Psoas muscle (tissue), 8 donors: ENCODE data around the gene MCTP2. TPM values are rescaled to one million over a fixed set of nuclear protein-coding genes. Genes with fewer than 3 reads are reported as not detected.

Source experiments
- ATAC-seq, 4 donors: fragments of 200-7000 bp; cut with Tn5 transposase; one replicate each; pipeline ENCODE4 v1.9.1; 2020; ENCODE audit warnings: moderate library complexity in 3 of 4, mild to moderate bottlenecking in 2 of 4
- DNase-seq, 2 donors: peaks; one replicate each; pipeline ENCODE4 v3.0.0-alpha.2; 2020
- H3K27ac ChIP-seq: fragments of 200-600 bp; one replicate; pipeline ENCODE4 v1.8.0; 2022
- H3K27me3 ChIP-seq, 3 donors: fragments of 200-600 bp in 1 of 3; one replicate each; pipeline versions ENCODE4 v1.6.1 to v1.8.0; 2013 to 2022; ENCODE audit warnings: low read length in 2 of 3, mild to moderate bottlenecking in 2 of 3, moderate library complexity in 1 of 3; ENCODE audit not compliant: insufficient read depth in 3 of 3
- H3K36me3 ChIP-seq, 2 donors: fragments of 200-600 bp in 1 of 2; one replicate each; pipeline versions ENCODE4 v1.6.1 to v1.8.0; 2013 to 2022; ENCODE audit warnings: low read depth in 1 of 2, mild to moderate bottlenecking in 1 of 2, moderate library complexity in 1 of 2; ENCODE audit not compliant: insufficient read depth in 1 of 2
- H3K4me1 ChIP-seq: fragments of 200-600 bp; one replicate; pipeline ENCODE4 v1.8.0; 2022
- H3K4me3 ChIP-seq: fragments of 200-600 bp; one replicate; pipeline ENCODE4 v1.8.0; 2022; ENCODE audit warnings: mild to moderate bottlenecking
- H3K9me3 ChIP-seq: fragments of 200-600 bp; one replicate; pipeline ENCODE4 v1.8.0; 2022
- CTCF ChIP-seq: fragments of 200-600 bp; IDR thresholded peaks from one replicate; pipeline ENCODE4 v1.8.0; 2022; ENCODE audit warnings: antibody characterized with exemption
- WGBS, 3 donors: extraction: QIAGEN DNeasy Blood & Tissue Kit; methylation state at CpG; one replicate each; pipeline versions ENCODE4 v1.1.6 to v1.1.7; 2013; 5-methylcytosine and 5-hydroxymethylcytosine counted together
- intact Hi-C, 2 donors: fragments of 100-400 bp; cut with DNase I; formaldehyde crosslinking; loops; one replicate each; pipeline versions ENCODE4 v1.11.0 to v1.14.2; 2022
- polyA plus RNA-seq, 3 donors: library from polyadenylated mRNA; stranded (reverse); fragments of 200-250 nt; gene quantifications; one replicate each; pipeline ENCODE4 v1.2.3, GENCODE V29; 2013
- total RNA-seq, 4 donors: library from RNA; stranded (reverse); fragmentation: NEBNext Ultra II Directional in 2 of 4; extraction: Animal tissue kit (Norgen Biotek cat#: 25700) in 2 of 4; gene quantifications; one replicate each; pipeline versions ENCODE4 v1.2.1 to v1.2.4, GENCODE V29; 2021 to 2023
- donor health status: healthy with polysubstance abuse.
- donor health status: DM: no; HTN: no; CAD: no; lungs with moderate emphysema.
- donor health status: Bipolar disorder and iron deficiency.
- donor health status: healthy.
- donor health status: DM: yes; HTN: yes; CAD: no.
- donor health status: DM: no; HTN: no; CAD: no.
- donor health status: DM: no; HTN: no; CAD: no.
- donor health status: DM: yes; HTN: yes; CAD: no.

Gene MCTP2
- total and polyA plus RNA-seq, 7 donors = 0.01 to 1.1 (median 0.33) TPM; not detected in 1

GRCh38 chr15:94258246-94258645, 26.9 kb downstream of the MCTP2 start:
- intact Hi-C loops = no loop called here
- no peak overlapping the region for H3K4me3 ChIP-seq
- H3K4me1 ChIP-seq = no peaks in the 10 kb centered on the region
- WGBS, 3 donors = 94 to 100% (median 96%) methylated on average over 2 of the region's 2 CpGs
- peaks cover 0 to 2% (median 0%) of the 10 kb centered on the region in 3 donors for H3K27me3 ChIP-seq
- no peak overlapping the region for H3K27ac ChIP-seq
- DNase-seq (no peak), ATAC-seq (no peak)
- H3K36me3 ChIP-seq = no peaks in the 10 kb centered on the region
- TF ChIP-seq CTCF = no peak
- no peaks in the 10 kb centered on the region for H3K9me3 ChIP-seq

GRCh38 chr15:94259121-94259751, 27.9 kb downstream of the MCTP2 start:
- intact Hi-C loops = no loop called here
- no peak for TF ChIP-seq CTCF
- no peak overlapping the region for H3K4me3 ChIP-seq
- H3K27me3 ChIP-seq = no peaks in the 10 kb centered on the region
- DNase-seq (no peak), ATAC-seq (no peak)
- no peaks in the 10 kb centered on the region for H3K9me3 ChIP-seq
- no peaks in the 10 kb centered on the region for H3K36me3 ChIP-seq
- no peaks in the 10 kb centered on the region for H3K4me1 ChIP-seq
- WGBS, 3 donors = 73 to 88% (median 76%) methylated on average over 1 of the region's 1 CpG
- no peak overlapping the region for H3K27ac ChIP-seq

GRCh38 chr15:94259863-94260262, 28.5 kb downstream of the MCTP2 start:
- TF ChIP-seq CTCF = no peak
- Histone ChIP-seq H3K9me3 (no peaks in the 10 kb centered on the region), H3K4me3 (no peak overlapping the region), H3K36me3 (no peaks in the 10 kb centered on the region), H3K27me3 (no peaks in the 10 kb centered on the region), H3K27ac (no peak overlapping the region), H3K4me1 (no peaks in the 10 kb centered on the region)
- WGBS, 3 donors = 74 to 77% (median 76%) methylated on average over 3 of the region's 3 CpGs
- ATAC-seq = no peak
- DNase-seq = no peak
- intact Hi-C loops = no loop called here

- no peak for ATAC-seq
- no peaks in the 10 kb centered on the region for H3K9me3 ChIP-seq
- WGBS, 3 donors = 36 to 38% (median 37%) methylated on average over 1 of the region's 1 CpG
- no peak for DNase-seq
- H3K4me1 ChIP-seq = no peaks in the 10 kb centered on the region
- H3K4me3 ChIP-seq = no peak overlapping the region
- H3K27ac ChIP-seq = no peak overlapping the region
- TF ChIP-seq CTCF = no peak
- intact Hi-C loops = no loop called here
- no peaks in the 10 kb centered on the region for H3K36me3 ChIP-seq
- H3K27me3 ChIP-seq = no peaks in the 10 kb centered on the region
Measured at GRCh38 chr15:94262201-94262600, 30.8 kb downstream of the MCTP2 start.
